Neural crest cell (in vitro differentiated cells): Measurements from ENCODE around the gene COL10A1. TPM values are rescaled to one million over a fixed set of nuclear protein-coding genes. Genes with fewer than 3 reads are reported as not detected.

Experiments
- DNase-seq: peaks from one replicate; pipeline ENCODE4 v3.0.0; 2021; ENCODE audit warnings: low read depth, mixed read lengths, low spot score
- H3K27ac Mint-ChIP-seq: one replicate; pipeline ENCODE4 v1.8.0; 2021; ENCODE audit warnings: mild to moderate bottlenecking, mixed read lengths; ENCODE audit not compliant: unreplicated experiment
- H3K27me3 Mint-ChIP-seq: 2 replicates; pipeline ENCODE4 v1.8.0; 2021; ENCODE audit warnings: low read depth, mild to moderate bottlenecking, mixed read lengths
- H3K36me3 Mint-ChIP-seq: 2 replicates; pipeline ENCODE4 v1.8.0; 2021; ENCODE audit warnings: low read depth, mild to moderate bottlenecking, mixed read lengths
- H3K4me1 Mint-ChIP-seq: 2 replicates; pipeline ENCODE4 v1.8.0; 2021; ENCODE audit warnings: mixed read lengths
- H3K4me3 Mint-ChIP-seq: one replicate; pipeline ENCODE4 v1.8.0; 2021; ENCODE audit warnings: mild to moderate bottlenecking, mixed read lengths
- H3K9me3 Mint-ChIP-seq: 2 replicates; pipeline ENCODE4 v1.8.0; 2021; ENCODE audit warnings: mixed read lengths
- CTCF ChIP-seq: fragments of 200-600 bp; sonication (generic); conservative IDR thresholded peaks from 2 replicates; pipeline ENCODE4 v1.5.0; 2021; ENCODE audit warnings: antibody characterized with exemption, mild to moderate bottlenecking
- long read RNA-seq: library from polyadenylated mRNA; unstranded; transcript quantifications from one replicate; pipeline ENCODE4 v2.0.0, GENCODE V29; 2020
- total RNA-seq: library from RNA; stranded (reverse); gene quantifications from 2 replicates; pipeline ENCODE4 v1.2.1, GENCODE V29; 2021

COL10A1 gene
- not detected in 2 replicates for total RNA-seq
- long read RNA-seq, partial matches to known transcripts = 0 of 2 reads
- long read RNA-seq, other reads (novel, unspliced or antisense) = 2 of 2 reads

GRCh38 chr6:116126032-116126431 lies at the start of gene COL10A1:
Gene COL10A1, minus strand, starts transcription at chr6:116126132. Its CDS starts 640 bp downstream, at chr6:116125492.
- no peak for TF ChIP-seq CTCF
- no peaks in the 10 kb centered on the region for H3K27me3 Mint-ChIP-seq
- no peak within 1 kb of the TSS for H3K4me3 Mint-ChIP-seq
- no peaks in the 10 kb centered on the region for H3K9me3 Mint-ChIP-seq
- no peaks in the 10 kb centered on the region for H3K4me1 Mint-ChIP-seq
- no peak within 1 kb of the TSS for H3K27ac Mint-ChIP-seq
- H3K36me3 Mint-ChIP-seq = peaks cover 2% of the 10 kb centered on the region
- DNase-seq = no peak

GRCh38 chr6:116175344-116175743 lies 49.4 kb upstream of the COL10A1 start:
- peaks cover 11% of the 10 kb centered on the region for H3K36me3 Mint-ChIP-seq
- H3K4me3 Mint-ChIP-seq = no peak overlapping the region
- H3K9me3 Mint-ChIP-seq = peaks cover 8% of the 10 kb centered on the region
- H3K27ac Mint-ChIP-seq = no peak overlapping the region
- no peak for DNase-seq
- H3K27me3 Mint-ChIP-seq = no peaks in the 10 kb centered on the region
- no peaks in the 10 kb centered on the region for H3K4me1 Mint-ChIP-seq
- no peak for TF ChIP-seq CTCF

- no peak for TF ChIP-seq CTCF
- Mint-ChIP-seq H3K4me1 (no peaks in the 10 kb centered on the region), H3K9me3 (peaks cover 8% of the 10 kb centered on the region), H3K27ac (no peak overlapping the region), H3K4me3 (no peak overlapping the region), H3K27me3 (no peaks in the 10 kb centered on the region), H3K36me3 (peaks cover 11% of the 10 kb centered on the region)
- DNase-seq = no peak
Measured at GRCh38 chr6:116173928-116174327, 48.0 kb upstream of the COL10A1 start.

GRCh38 chr6:116170358-116171057 lies 44.6 kb upstream of the COL10A1 start:
- TF ChIP-seq CTCF = no peak
- Mint-ChIP-seq H3K27me3 (no peaks in the 10 kb centered on the region), H3K4me1 (no peaks in the 10 kb centered on the region), H3K36me3 (peaks cover 9% of the 10 kb centered on the region), H3K4me3 (no peak overlapping the region), H3K27ac (no peak overlapping the region), H3K9me3 (peaks cover 11% of the 10 kb centered on the region)
- no peak for DNase-seq

GRCh38 chr6:116169880-116170279 lies 43.9 kb upstream of the COL10A1 start:
- no peak overlapping the region for H3K27ac Mint-ChIP-seq
- no peaks in the 10 kb centered on the region for H3K27me3 Mint-ChIP-seq
- DNase-seq = no peak
- H3K4me3 Mint-ChIP-seq = no peak overlapping the region
- no peak for TF ChIP-seq CTCF
- peaks cover 10% of the 10 kb centered on the region for H3K9me3 Mint-ChIP-seq
- no peaks in the 10 kb centered on the region for H3K4me1 Mint-ChIP-seq
- H3K36me3 Mint-ChIP-seq = peaks cover 11% of the 10 kb centered on the region
